ENCODE data around the gene CEP20. TPM values are rescaled to one million over a fixed set of nuclear protein-coding genes. Genes with fewer than 3 reads are reported as not detected.

The CEP20 gene
- total and polyA plus RNA-seq, 2 donors (not counting 1 experiment from before 2014, with no cell fraction given): 14.2 to 30.2 TPM

DNA sequence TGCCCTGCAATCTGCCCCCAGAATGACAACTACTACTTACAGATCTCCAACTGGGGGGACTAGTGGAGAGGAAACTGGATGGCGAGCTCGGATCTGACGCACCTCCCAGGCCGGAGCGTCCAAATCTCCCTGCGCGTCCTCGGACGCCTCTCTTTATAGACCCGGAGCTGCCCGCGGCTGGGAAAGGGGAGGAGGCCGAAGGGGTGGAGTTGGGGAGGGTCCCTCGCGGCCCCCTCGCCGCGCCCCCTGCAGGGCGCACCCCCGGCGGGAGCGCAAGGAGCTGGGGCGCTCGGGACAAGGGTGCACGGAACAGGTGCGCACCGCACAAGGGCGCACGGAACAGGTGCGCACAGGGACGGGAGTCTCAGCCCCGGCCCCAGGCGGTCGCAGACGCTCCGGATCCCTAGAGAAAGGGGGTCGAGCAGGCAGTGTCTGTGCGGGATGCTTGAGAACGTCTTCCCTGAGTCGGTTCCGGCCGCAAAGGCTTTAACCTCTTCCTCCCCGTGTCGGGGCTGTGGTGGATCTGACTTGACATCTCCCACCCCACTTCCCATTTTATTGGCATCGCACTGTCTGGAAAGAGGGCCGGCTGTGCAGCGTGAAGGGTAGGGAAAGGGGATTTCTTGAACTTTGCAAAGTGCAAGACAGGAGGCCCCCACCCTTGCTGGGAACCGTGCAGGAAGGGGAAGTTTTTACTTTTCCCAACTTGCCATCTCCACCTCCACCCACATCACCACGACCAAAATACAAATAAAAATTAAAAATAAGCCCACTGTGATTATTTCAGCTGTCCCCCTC lies 31.3 kb downstream of the CEP20 start, which contains the start of gene MYH11:
MYH11 (minus strand) TSS at position 128 of the 798 bp plus-strand sequence. CDS start 18,776 bp downstream, outside the sequence.
- peaks cover 19% of the 10 kb centered on the region for H3K4me1 Mint-ChIP-seq
- H3K27me3 Mint-ChIP-seq: peaks cover 22% of the 10 kb centered on the region
- peaks cover 24 to 31% of the 10 kb centered on the region in 2 donors for H3K4me1 ChIP-seq (ENCODE audit: control insufficient read depth in 2 of 2, insufficient read depth in 2 of 2, low read length in 2 of 2)
- no peaks in the 10 kb centered on the region for H3K79me2 ChIP-seq (ENCODE audit: control insufficient read depth, insufficient read depth, low read length)
- peaks cover 0 to 1% (median 0%) of the 10 kb centered on the region in 3 donors for H3K9me3 ChIP-seq (ENCODE audit: control extremely low read depth in 1 of 3, control insufficient read depth in 2 of 3, insufficient read depth in 1 of 3, low read length in 2 of 3)
- WGBS (ENCODE audit: insufficient coverage): under 1% methylated on average over 38 of the region's 49 CpGs
- H3K4me2 ChIP-seq (replicated peaks; ENCODE audit: low read depth, low read length, poor library complexity, severe bottlenecking): peak within 1 kb of the TSS; percentile 54
- H4K20me1 ChIP-seq (ENCODE audit: control insufficient read depth, insufficient read depth, low read length, poor library complexity, severe bottlenecking): no peaks in the 10 kb centered on the region
- DNase-seq (peak; percentile 41), ATAC-seq (ENCODE audit: low read depth) (no peak)
- H3K4me3 Mint-ChIP-seq: peak within 1 kb of the TSS; percentile 67
- H3K9me3 Mint-ChIP-seq (ENCODE audit: insufficient read depth): no peaks in the 10 kb centered on the region
- H3K27ac ChIP-seq (ENCODE audit: low read length in 2 of 2): no peak within 1 kb of the TSS
- ChIA-PET CTCF (no interaction called here), POLR2A (no interaction called here)
- peak within 1 kb of the TSS; percentile 60 for H2AFZ ChIP-seq (ENCODE audit: insufficient read depth, low read depth, low read length, poor library complexity, severe bottlenecking)
- H3K4me3 ChIP-seq (ENCODE audit: control extremely low read depth in 1 of 5, extremely low read depth in 1 of 5, insufficient read depth in 1 of 5, low read depth in 2 of 5, low read length in 4 of 5): peak within 1 kb of the TSS in 3 of 5 experiments; percentile 8 to 15 (median 9)
- H3K36me3 ChIP-seq (replicated peaks in 1 of 2; ENCODE audit: control extremely low read depth in 1 of 2, control insufficient read depth in 1 of 2, extremely low read depth in 1 of 2, insufficient read depth in 2 of 2, low read length in 1 of 2): no peaks in the 10 kb centered on the region
- H3K9ac ChIP-seq (ENCODE audit: low read length): no peak within 1 kb of the TSS
- intact Hi-C loops (cut with micrococcal nuclease): no loop called here
- TF ChIP-seq, protein P1, sequence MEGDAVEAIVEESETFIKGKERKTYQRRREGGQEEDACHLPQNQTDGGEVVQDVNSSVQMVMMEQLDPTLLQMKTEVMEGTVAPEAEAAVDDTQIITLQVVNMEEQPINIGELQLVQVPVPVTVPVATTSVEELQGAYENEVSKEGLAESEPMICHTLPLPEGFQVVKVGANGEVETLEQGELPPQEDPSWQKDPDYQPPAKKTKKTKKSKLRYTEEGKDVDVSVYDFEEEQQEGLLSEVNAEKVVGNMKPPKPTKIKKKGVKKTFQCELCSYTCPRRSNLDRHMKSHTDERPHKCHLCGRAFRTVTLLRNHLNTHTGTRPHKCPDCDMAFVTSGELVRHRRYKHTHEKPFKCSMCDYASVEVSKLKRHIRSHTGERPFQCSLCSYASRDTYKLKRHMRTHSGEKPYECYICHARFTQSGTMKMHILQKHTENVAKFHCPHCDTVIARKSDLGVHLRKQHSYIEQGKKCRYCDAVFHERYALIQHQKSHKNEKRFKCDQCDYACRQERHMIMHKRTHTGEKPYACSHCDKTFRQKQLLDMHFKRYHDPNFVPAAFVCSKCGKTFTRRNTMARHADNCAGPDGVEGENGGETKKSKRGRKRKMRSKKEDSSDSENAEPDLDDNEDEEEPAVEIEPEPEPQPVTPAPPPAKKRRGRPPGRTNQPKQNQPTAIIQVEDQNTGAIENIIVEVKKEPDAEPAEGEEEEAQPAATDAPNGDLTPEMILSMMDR (IDR thresholded peaks at IDR 0.05): no peak
- no peak for TF ChIP-seq EZH2 (IDR thresholded peaks at IDR 0.05; ENCODE audit: borderline replicate concordance, insufficient read depth, low read depth, low read length, poor library complexity, severe bottlenecking)
- H3K27ac Mint-ChIP-seq: no peak within 1 kb of the TSS
- peaks cover 0 to 34% (median 15%) of the 10 kb centered on the region in 4 experiments for H3K27me3 ChIP-seq (replicated peaks in 1 of 4; ENCODE audit: control extremely low read depth in 1 of 4, control insufficient read depth in 3 of 4, insufficient read depth in 4 of 4, low read length in 3 of 4)

DNA sequence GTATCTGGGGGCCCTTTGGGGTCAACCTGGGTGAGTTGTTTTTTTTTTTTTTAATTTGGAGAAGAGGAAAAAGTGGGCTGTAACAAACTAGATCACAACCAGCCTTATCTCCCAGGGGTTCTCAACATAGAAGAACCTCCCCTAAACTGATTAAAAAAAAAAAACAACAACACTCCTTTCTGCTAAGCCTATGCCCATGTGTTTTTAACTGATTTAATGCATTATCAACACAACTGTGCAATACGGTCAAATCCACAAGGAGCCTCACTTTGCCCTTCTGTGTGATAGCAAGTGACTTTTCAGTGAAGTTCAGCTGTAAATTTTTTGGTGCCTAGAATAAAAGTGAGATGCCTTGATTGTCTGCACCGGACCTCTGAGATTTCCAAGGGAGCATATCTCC lies 32.2 kb downstream of the CEP20 start:
- Histone ChIP-seq H2AFZ (ENCODE audit: insufficient read depth, low read depth, low read length, poor library complexity, severe bottlenecking) (no peak overlapping the region), H3K36me3 (replicated peaks in 1 of 2; ENCODE audit: control extremely low read depth in 1 of 2, control insufficient read depth in 1 of 2, extremely low read depth in 1 of 2, insufficient read depth in 2 of 2, low read length in 1 of 2) (no peaks in the 10 kb centered on the region), H3K27me3 (replicated peaks in 1 of 4; ENCODE audit: control extremely low read depth in 1 of 4, control insufficient read depth in 3 of 4, insufficient read depth in 4 of 4, low read length in 3 of 4) (peaks cover 0 to 34% (median 15%) of the 10 kb centered on the region in 4 experiments), H3K9me3 (ENCODE audit: control extremely low read depth in 1 of 3, control insufficient read depth in 2 of 3, insufficient read depth in 1 of 3, low read length in 2 of 3) (peaks cover 0 to 1% (median 0%) of the 10 kb centered on the region in 3 donors), H3K4me3 (ENCODE audit: control extremely low read depth in 1 of 5, extremely low read depth in 1 of 5, insufficient read depth in 1 of 5, low read depth in 2 of 5, low read length in 4 of 5) (peak overlapping the region in 1 of 5 experiments; percentile 9), H3K79me2 (ENCODE audit: control insufficient read depth, insufficient read depth, low read length) (no peaks in the 10 kb centered on the region), H3K9ac (ENCODE audit: low read length) (no peak overlapping the region), H3K27ac (ENCODE audit: low read length in 2 of 2) (no peak overlapping the region), H4K20me1 (ENCODE audit: control insufficient read depth, insufficient read depth, low read length, poor library complexity, severe bottlenecking) (no peaks in the 10 kb centered on the region), H3K4me1 (ENCODE audit: control insufficient read depth in 2 of 2, insufficient read depth in 2 of 2, low read length in 2 of 2) (peaks cover 24 to 31% of the 10 kb centered on the region in 2 donors), H3K4me2 (replicated peaks; ENCODE audit: low read depth, low read length, poor library complexity, severe bottlenecking) (peak overlapping the region; percentile 40)
- Mint-ChIP-seq H3K9me3 (ENCODE audit: insufficient read depth) (no peaks in the 10 kb centered on the region), H3K4me3 (peak overlapping the region; percentile 53), H3K4me1 (peaks cover 19% of the 10 kb centered on the region), H3K27me3 (peaks cover 22% of the 10 kb centered on the region), H3K27ac (no peak overlapping the region)
- TF ChIP-seq EZH2 (IDR thresholded peaks at IDR 0.05; ENCODE audit: borderline replicate concordance, insufficient read depth, low read depth, low read length, poor library complexity, severe bottlenecking): no peak
- TF ChIP-seq, protein P1 (IDR thresholded peaks at IDR 0.05): no peak
- ChIA-PET POLR2A (no interaction called here), CTCF (no interaction called here)
- intact Hi-C loops (cut with micrococcal nuclease): no loop called here
- 40% methylated on average over 1 of the region's 2 CpGs for WGBS (ENCODE audit: insufficient coverage)
- no peak for ATAC-seq (ENCODE audit: low read depth)
- no peak for DNase-seq

All from B cell (primary cell).